ENCODE results near the gene ABCC2.

Gene ABCC2

GRCh38 chr10:99785646-99786045 is 3.2 kb downstream of the ABCC2 start:
- TF ChIP-seq, protein P1, sequence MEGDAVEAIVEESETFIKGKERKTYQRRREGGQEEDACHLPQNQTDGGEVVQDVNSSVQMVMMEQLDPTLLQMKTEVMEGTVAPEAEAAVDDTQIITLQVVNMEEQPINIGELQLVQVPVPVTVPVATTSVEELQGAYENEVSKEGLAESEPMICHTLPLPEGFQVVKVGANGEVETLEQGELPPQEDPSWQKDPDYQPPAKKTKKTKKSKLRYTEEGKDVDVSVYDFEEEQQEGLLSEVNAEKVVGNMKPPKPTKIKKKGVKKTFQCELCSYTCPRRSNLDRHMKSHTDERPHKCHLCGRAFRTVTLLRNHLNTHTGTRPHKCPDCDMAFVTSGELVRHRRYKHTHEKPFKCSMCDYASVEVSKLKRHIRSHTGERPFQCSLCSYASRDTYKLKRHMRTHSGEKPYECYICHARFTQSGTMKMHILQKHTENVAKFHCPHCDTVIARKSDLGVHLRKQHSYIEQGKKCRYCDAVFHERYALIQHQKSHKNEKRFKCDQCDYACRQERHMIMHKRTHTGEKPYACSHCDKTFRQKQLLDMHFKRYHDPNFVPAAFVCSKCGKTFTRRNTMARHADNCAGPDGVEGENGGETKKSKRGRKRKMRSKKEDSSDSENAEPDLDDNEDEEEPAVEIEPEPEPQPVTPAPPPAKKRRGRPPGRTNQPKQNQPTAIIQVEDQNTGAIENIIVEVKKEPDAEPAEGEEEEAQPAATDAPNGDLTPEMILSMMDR (IDR thresholded peaks at IDR 0.05; ENCODE audit: low read depth, low read length), result no peak

DNA sequence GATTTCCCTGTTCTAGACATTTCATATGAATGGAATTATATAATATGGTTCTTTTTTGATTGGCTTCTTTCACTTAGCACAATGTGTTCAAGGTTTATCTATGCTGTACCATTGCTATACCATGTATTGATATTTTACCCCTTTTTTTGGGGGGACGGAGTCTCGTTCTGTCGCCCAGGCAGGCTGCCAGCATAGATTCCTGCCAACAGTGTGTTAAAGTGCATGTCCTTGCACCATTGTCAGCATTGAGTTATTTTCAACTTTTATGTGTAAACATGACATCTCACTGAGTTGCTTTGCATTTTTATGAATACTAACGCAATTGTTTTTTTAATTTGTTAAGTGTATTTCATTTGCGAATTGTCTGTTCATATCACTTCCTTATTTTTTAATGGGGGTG is 4.9 kb downstream of the ABCC2 start:
- TF ChIP-seq, protein P1 (IDR thresholded peaks at IDR 0.05; ENCODE audit: low read depth, low read length), result no peak
- no peaks in the 10 kb centered on the region for H3K36me3 ChIP-seq
- no peaks in the 10 kb centered on the region for H3K4me1 ChIP-seq

More at GRCh38 chr10:99785646-99786045, 3.2 kb downstream of the ABCC2 start:
- no peak overlapping the region for H3K4me3 ChIP-seq (ENCODE audit: low read depth, low read length)
- no peaks in the 10 kb centered on the region for H3K27me3 ChIP-seq
- H3K36me3 ChIP-seq, result no peaks in the 10 kb centered on the region
- no peaks in the 10 kb centered on the region for H3K9me3 ChIP-seq
- H3K4me1 ChIP-seq, result no peaks in the 10 kb centered on the region
- DNase-seq, result no peak

GRCh38 chr10:99787782-99788445 is 5.5 kb downstream of the ABCC2 start:
- no peaks in the 10 kb centered on the region for H3K27me3 ChIP-seq
- no peak overlapping the region for H3K4me3 ChIP-seq (ENCODE audit: low read depth, low read length)
- no peaks in the 10 kb centered on the region for H3K9me3 ChIP-seq
- no peaks in the 10 kb centered on the region for H3K4me1 ChIP-seq
- TF ChIP-seq, protein P1 (IDR thresholded peaks at IDR 0.05; ENCODE audit: low read depth, low read length), result no peak
- DNase-seq, result no peak
- H3K36me3 ChIP-seq, result no peaks in the 10 kb centered on the region

More for the DNA sequence above, 4.9 kb downstream of the ABCC2 start:
- Histone ChIP-seq H3K27me3 (no peaks in the 10 kb centered on the region), H3K4me3 (ENCODE audit: low read depth, low read length) (no peak overlapping the region), H3K9me3 (no peaks in the 10 kb centered on the region)
- no peak for DNase-seq

DNA sequence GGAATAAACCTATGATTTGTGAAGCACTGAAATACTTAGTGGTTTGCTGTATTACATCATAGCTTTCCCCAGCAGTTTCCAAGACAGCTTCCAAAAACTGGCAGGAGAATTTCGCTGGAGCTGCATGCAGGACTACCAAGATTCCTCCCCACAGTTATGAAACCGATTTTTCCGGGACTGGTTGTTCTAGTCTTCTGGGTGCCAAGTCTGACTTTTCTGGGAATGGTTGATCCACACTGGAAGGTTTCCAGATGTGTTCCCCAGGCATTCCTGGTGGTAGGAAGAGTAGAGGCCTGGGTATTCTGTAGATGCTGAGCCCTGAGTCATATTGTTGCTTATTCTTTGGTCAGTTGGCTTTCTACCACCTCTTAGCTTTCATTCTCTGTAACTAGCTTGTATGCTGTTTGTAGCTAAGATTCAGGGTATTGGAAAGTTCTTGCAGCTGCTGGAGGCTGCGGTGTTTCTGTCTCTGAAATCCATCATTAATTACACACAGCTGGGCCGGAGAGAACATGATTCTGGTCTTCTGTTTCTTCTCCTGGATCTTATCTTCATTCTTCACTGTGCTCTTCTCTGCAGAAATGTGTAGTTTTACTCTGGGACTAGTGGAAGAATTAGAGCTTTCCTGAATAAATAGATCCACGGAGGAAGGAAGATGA is 6.3 kb downstream of the ABCC2 start:
- TF ChIP-seq, protein P1 (IDR thresholded peaks at IDR 0.05; ENCODE audit: low read depth, low read length), result no peak
- no peak for DNase-seq
- Histone ChIP-seq H3K4me3 (ENCODE audit: low read depth, low read length) (no peak overlapping the region), H3K9me3 (no peaks in the 10 kb centered on the region), H3K36me3 (no peaks in the 10 kb centered on the region), H3K27me3 (no peaks in the 10 kb centered on the region), H3K4me1 (no peaks in the 10 kb centered on the region)

GRCh38 chr10:99791831-99792230 is 9.4 kb downstream of the ABCC2 start:
- Histone ChIP-seq H3K36me3 (no peaks in the 10 kb centered on the region), H3K27me3 (no peaks in the 10 kb centered on the region), H3K9me3 (no peaks in the 10 kb centered on the region), H3K4me1 (no peaks in the 10 kb centered on the region), H3K4me3 (ENCODE audit: low read depth, low read length) (no peak overlapping the region)
- TF ChIP-seq, protein P1 (IDR thresholded peaks at IDR 0.05; ENCODE audit: low read depth, low read length), result no peak
- DNase-seq, result no peak

GRCh38 chr10:99793819-99794218 is 11.4 kb downstream of the ABCC2 start:
- no peaks in the 10 kb centered on the region for H3K36me3 ChIP-seq
- no peak for DNase-seq
- TF ChIP-seq, protein P1 (IDR thresholded peaks at IDR 0.05; ENCODE audit: low read depth, low read length), result no peak
- no peaks in the 10 kb centered on the region for H3K4me1 ChIP-seq
- no peaks in the 10 kb centered on the region for H3K9me3 ChIP-seq
- H3K27me3 ChIP-seq, result no peaks in the 10 kb centered on the region
- no peak overlapping the region for H3K4me3 ChIP-seq (ENCODE audit: low read depth, low read length)
